Activated CD8-positive, alpha-beta memory T cell treated with anti-CD3 and anti-CD28 coated beads, Interleukin-2, amount 50 U/mL, for 24 hours (primary cell): ENCODE measurements around the gene PPEF2.

ENCODE experiments used
- DNase-seq: peaks from one replicate; pipeline ENCODE4 v3.0.0-alpha.2; 2020; ENCODE audit errors: extremely low read depth

Gene PPEF2

GRCh38 chr4:75831856-75832405, 70.3 kb downstream of the PPEF2 start:
- no peak for DNase-seq

DNA sequence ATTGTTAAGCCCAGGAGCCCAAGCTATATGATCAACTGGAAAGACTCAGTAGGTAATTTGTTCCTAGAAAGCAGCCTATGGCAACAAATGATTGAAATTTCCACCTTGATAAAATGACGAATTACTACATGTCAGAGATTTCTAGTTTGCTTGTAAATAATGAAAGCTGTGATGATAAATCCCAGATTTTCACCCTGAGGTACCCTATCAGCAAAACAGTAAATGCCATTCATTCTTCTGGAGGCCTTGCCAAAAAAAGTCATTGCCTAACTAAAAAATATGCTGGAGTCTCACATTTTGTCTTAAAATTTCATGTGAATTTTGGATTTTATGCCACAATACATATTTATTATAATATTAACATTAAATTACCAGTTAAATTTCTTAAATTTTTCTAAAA, 71.3 kb downstream of the PPEF2 start:
- no peak for DNase-seq

GRCh38 chr4:75823812-75824211, 78.4 kb downstream of the PPEF2 start:
- no peak for DNase-seq

DNA sequence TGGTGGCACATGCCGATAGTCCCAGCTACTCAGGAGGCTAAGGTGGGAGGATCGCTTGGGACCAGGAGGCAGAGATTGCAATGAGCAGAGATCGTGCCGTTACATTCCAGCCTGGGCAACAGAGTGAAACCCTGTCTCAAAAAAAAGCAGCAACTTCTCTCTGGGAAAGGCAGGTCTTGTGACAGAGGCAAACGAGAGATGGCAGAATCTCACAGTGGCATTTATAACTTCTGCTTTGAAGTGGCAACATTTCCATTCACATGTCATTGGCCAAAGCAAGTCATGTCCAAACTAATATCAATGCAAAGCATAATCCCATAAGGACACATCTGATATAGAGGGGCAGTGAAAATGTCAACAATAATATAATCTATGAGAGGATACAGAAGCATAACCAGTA, 79.8 kb downstream of the PPEF2 start:
- no peak for DNase-seq

DNA sequence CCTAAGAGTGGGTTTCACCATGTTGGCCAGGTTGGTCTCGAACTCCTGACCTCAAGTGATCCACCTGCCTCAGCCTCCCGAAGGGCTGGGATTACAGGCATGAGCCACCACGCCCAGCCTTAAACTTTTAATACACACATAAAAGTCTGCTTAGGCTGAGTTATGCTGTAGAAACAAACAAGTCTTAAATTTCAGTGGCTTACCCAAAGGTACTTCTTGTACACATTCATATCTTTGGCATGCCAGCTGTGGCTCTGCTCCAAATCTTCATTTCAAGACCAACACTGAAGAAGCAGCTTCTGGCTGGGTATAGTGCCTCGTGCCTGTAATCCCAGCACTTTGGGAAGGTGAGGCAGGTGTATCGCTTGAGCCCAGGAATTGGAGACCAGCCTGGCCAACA, 80.3 kb downstream of the PPEF2 start:
- no peak for DNase-seq

DNA sequence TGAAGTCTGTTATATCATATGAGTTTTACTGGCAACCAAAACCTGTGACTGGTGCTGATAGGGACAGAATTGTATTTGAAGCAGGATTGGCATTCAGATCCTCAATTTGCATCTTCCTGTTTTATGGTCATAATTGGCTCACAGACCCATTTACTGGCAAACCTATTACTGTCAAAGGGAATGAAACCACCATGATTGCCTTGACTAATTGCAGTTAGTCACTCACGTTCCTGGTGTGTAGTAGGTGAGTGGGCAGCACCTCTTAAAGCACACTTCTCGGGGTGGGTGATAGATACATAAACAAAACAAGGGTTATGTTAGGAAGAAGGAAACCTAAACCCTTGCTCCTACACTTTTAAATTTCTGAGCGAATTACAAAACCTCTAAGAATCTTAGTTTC, 81.0 kb downstream of the PPEF2 start:
- no peak for DNase-seq

GRCh38 chr4:75820676-75821075, 81.6 kb downstream of the PPEF2 start:
- DNase-seq: no peak

DNA sequence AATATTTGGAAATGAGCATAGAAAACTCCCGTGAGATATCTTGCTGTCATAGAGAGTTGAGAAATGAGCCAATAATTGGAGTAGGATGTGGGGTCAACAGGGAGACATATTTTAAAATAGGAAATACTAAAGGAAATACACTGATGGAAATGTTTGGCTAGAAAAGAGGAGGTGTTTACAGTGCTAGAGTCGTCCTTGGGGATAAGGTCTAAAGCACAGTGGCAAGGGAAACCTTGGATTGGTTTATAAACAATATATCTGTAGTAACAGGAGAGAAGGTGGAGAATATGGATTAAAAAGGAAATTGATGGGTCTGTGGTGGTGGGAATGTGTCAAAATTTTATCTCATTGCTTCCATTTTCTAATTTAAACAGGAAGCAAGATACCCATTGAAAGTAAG, 82.1 kb downstream of the PPEF2 start:
- DNase-seq: no peak

DNA sequence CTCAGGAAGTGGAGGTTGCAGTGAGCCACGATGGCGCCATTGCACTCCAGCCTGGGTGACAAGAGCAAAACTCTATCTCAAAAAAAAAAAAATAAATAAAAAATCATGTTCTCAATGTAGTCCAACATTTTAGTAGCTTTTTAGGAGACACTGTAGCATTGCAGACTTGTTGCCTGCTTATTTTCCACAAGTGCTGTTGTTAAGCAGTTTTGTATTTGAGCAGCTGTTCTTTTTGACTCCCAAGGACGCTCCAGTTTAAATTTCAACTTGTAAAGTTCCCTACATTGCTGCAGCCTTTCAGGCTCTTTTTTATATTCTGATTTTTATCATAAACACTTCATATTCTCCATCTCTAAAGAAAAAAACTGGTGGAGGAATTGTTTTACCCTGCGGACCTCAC, 83.1 kb downstream of the PPEF2 start:
- DNase-seq: no peak

DNA sequence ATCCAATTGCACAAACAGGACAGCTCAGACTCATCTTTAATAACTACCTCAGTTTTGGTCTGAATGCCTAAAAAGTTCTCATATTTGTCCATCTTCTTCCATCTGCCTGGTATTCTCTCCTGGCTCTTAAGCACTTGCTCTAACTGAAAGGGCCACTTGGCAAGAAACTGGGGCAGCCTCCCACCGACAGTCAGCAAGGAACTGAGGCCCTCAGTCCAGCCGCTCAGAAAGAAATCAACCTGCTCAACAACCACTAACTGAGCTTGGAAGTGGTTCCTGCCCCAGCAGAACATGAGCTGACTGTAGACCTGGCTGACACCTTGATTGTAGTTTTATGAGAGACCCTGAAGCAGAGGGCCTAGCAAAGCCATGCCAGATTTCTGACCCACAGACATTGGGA, 84.4 kb downstream of the PPEF2 start:
- no peak for DNase-seq
